HG02642 (cell line): Measurements from ENCODE around the gene PSG7.
"Not testable (repeated sequence)": the region's sequence is repeated elsewhere in the genome, so short reads cannot be mapped to it uniquely, and the experiment has no call there.

Experiments used
- ATAC-seq: cut with Tn5 transposase; IDR thresholded peaks from one replicate; pipeline ENCODE4 v1.9.1; 2021; ENCODE audit warnings: mild to moderate bottlenecking; ENCODE audit not compliant: unreplicated experiment, poor library complexity

The PSG7 gene

GRCh38 chr19:42874136-42874535 lies 62.9 kb downstream of the PSG7 start:
- ATAC-seq = not testable (repeated sequence)
